ENCODE results near the gene BTRC. TPM values are rescaled to one million over a fixed set of nuclear protein-coding genes. Genes with fewer than 3 reads are reported as not detected.
"Not testable (repeated sequence)": the region's sequence is repeated elsewhere in the genome, so short reads cannot be mapped to it uniquely, and the experiment has no call there.

The BTRC gene
- total RNA-seq, 2 experiments from 2014 or later, result 14.3 to 14.8 TPM

GRCh38 chr10:101379663-101380352 is 25.8 kb downstream of the BTRC start:
- peaks cover 5% of the 10 kb centered on the region for H3K36me3 Mint-ChIP-seq (ENCODE audit: low read depth)
- ChIA-PET POLR2A (no interaction called here), CTCF (interaction anchor here (1.1 kb wide), 1 partner anchor 13 kb away, joined by 3 read pairs; no protein-coding TSS in a partner anchor)

GRCh38 chr10:101380353-101381017 is 26.5 kb downstream of the BTRC start:
- CTCF ChIA-PET, result interaction anchor here (1.1 kb wide), 1 partner anchor 13 kb away, joined by 3 read pairs; no protein-coding TSS in a partner anchor
- POLR2A ChIA-PET, result no interaction called here
- Mint-ChIP-seq H3K36me3 (ENCODE audit: low read depth) (peaks cover 1% of the 10 kb centered on the region), H3K27ac (no peak overlapping the region), H3K4me3 (no peak overlapping the region), H3K4me1 (peaks cover 6% of the 10 kb centered on the region), H3K9me3 (no peaks in the 10 kb centered on the region), H3K27me3 (no peaks in the 10 kb centered on the region)
- DNase-seq, result no peak

More at GRCh38 chr10:101379663-101380352, 25.8 kb downstream of the BTRC start:
- no peak overlapping the region for H3K4me3 Mint-ChIP-seq
- no peaks in the 10 kb centered on the region for H3K9me3 Mint-ChIP-seq
- DNase-seq, result no peak
- no peaks in the 10 kb centered on the region for H3K27me3 Mint-ChIP-seq
- no peak overlapping the region for H3K27ac Mint-ChIP-seq
- peaks cover 11% of the 10 kb centered on the region for H3K4me1 Mint-ChIP-seq

GRCh38 chr10:101385866-101386658 is 32.1 kb downstream of the BTRC start:
- H3K36me3 Mint-ChIP-seq (ENCODE audit: low read depth), result no peaks in the 10 kb centered on the region
- H3K27me3 Mint-ChIP-seq, result no peaks in the 10 kb centered on the region
- no peak overlapping the region for H3K27ac Mint-ChIP-seq
- no peaks in the 10 kb centered on the region for H3K4me1 Mint-ChIP-seq
- H3K4me3 Mint-ChIP-seq, result no peak overlapping the region
- H3K9me3 Mint-ChIP-seq, result no peaks in the 10 kb centered on the region
- POLR2A ChIA-PET, result no interaction called here
- no peak for DNase-seq
- CTCF ChIA-PET, result no interaction called here

DNA sequence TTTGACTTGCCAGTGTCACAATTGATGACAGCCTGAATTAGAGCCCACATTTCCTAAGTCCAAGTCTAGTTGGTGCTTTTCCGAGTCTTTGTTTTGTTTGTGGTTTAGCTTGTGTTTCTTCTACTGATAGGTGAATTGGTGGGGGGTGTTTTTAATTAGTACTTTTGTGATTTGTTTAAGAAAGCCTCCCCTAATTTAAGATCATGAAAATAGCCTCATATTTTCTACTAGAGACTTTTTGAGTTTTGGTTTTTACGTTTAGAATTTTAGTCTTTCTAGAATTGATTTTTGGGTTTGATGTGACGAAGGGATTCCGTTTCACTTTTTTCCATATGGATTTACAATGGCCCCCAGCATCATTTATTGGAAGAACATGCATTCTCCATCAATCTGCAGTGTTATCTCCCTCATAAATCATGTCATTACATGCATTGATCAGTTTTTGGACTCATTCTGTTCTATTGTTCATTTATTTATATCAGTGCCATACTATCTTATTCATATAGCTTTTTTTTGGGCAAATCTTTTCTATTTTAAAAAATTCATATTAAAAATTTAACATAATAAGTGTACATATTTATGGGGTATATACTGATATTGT is 32.8 kb downstream of the BTRC start:
- Mint-ChIP-seq H3K4me1 (no peaks in the 10 kb centered on the region), H3K27me3 (no peaks in the 10 kb centered on the region), H3K4me3 (no peak overlapping the region), H3K9me3 (no peaks in the 10 kb centered on the region), H3K36me3 (ENCODE audit: low read depth) (no peaks in the 10 kb centered on the region), H3K27ac (no peak overlapping the region)
- ChIA-PET POLR2A (no interaction called here), CTCF (no interaction called here)
- no peak for DNase-seq

DNA sequence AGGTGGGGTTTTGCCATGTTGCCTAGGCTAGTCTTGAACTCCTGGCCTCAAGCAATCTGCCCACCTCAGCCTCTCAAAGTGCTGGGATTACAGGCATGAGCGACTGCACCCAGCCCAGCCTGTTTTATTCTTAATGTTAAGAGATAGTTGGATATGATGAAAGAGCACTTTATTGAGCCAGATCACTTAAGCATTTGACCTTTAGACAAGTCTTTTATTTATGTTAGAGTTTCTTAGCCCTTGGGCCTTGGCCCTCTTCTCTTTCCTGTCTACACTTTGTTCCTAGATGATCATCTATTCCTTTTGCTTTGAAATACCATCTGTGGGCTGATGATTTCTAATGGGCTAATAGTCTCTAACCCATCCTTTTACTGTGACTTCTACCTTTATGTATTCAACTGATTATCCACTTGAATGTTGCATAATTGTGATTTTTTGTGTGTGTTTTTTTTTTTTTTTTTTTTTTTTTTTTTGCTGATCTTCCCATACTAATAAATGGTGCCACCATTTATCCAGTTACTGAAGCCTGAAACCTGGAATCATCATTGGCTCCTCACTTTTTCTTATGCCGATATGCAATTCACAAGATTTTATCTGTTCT is 34.8 kb downstream of the BTRC start:
- H3K4me1 Mint-ChIP-seq, result no peaks in the 10 kb centered on the region
- no peaks in the 10 kb centered on the region for H3K36me3 Mint-ChIP-seq (ENCODE audit: low read depth)
- ChIA-PET CTCF (interaction anchor here (0.9 to 1.4 kb wide), 2 partner anchors 16 to 27 kb away, joined by 3 read pairs; no protein-coding TSS in a partner anchor), POLR2A (no interaction called here)
- no peak overlapping the region for H3K4me3 Mint-ChIP-seq
- H3K9me3 Mint-ChIP-seq, result no peaks in the 10 kb centered on the region
- H3K27me3 Mint-ChIP-seq, result no peaks in the 10 kb centered on the region
- no peak for DNase-seq
- H3K27ac Mint-ChIP-seq, result no peak overlapping the region

DNA sequence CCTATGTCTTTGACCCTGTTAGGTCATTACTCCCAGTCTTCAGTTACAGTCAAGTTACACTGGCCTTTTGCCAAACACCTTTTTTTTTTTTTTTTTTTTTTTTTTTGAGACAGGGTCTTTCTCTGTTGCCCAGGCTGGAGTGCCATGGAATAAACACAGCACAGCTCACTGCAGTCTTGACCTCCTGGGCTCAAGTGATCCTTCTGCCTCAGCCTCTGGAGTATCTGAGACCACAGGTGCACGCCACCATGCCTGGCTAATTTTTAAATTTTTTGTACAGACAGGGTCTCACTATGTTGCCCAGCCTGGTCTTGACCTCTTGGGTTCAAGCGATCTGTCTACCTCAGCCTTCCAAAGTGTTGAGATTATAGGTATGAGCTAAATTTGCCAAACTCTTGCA is 35.6 kb downstream of the BTRC start:
- H3K9me3 Mint-ChIP-seq; H3K27me3 Mint-ChIP-seq; H3K36me3 Mint-ChIP-seq (ENCODE audit: low read depth); H3K27ac Mint-ChIP-seq; DNase-seq; H3K4me1 Mint-ChIP-seq; H3K4me3 Mint-ChIP-seq; POLR2A ChIA-PET: not testable (repeated sequence)
- CTCF ChIA-PET, result interaction anchor here (0.6 to 1.4 kb wide), 2 partner anchors 28 to 83 kb away, joined by 3 to 4 read pairs; no protein-coding TSS in a partner anchor

- Mint-ChIP-seq H3K36me3 (ENCODE audit: low read depth) (no peaks in the 10 kb centered on the region), H3K27me3 (no peaks in the 10 kb centered on the region), H3K4me1 (no peaks in the 10 kb centered on the region), H3K27ac (no peak overlapping the region), H3K4me3 (no peak overlapping the region), H3K9me3 (no peaks in the 10 kb centered on the region)
- CTCF ChIA-PET, result interaction anchor here (0.6 to 1.4 kb wide), 2 partner anchors 28 to 84 kb away, joined by 3 to 4 read pairs; no protein-coding TSS in a partner anchor
- POLR2A ChIA-PET, result no interaction called here
- DNase-seq, result no peak
Measured at GRCh38 chr10:101389986-101390531, 36.1 kb downstream of the BTRC start.

DNA sequence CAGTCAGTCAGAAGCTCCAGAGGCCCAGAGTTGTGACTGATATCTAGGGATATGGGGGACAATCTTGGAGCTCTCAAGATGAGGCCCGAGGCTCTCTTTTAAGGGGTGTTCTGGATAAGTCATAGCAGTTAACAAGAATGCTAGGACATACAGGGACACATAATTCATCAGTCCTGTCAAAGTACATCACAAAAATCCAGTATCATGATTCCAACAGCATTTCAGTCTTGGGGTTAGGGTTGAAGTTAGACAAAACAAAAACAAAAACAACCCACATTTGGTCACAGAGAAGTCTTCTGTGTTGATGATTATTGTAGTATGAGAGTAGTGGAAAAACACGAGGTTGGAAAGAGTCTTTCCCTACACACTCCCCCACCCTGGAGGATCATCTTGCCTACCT is 39.4 kb downstream of the BTRC start:
- DNase-seq, result no peak
- Mint-ChIP-seq H3K9me3 (no peaks in the 10 kb centered on the region), H3K27me3 (no peaks in the 10 kb centered on the region), H3K36me3 (ENCODE audit: low read depth) (no peaks in the 10 kb centered on the region), H3K27ac (no peak overlapping the region), H3K4me1 (peaks cover 9% of the 10 kb centered on the region), H3K4me3 (no peak overlapping the region)
- ChIA-PET POLR2A (no interaction called here), CTCF (no interaction called here)

DNA sequence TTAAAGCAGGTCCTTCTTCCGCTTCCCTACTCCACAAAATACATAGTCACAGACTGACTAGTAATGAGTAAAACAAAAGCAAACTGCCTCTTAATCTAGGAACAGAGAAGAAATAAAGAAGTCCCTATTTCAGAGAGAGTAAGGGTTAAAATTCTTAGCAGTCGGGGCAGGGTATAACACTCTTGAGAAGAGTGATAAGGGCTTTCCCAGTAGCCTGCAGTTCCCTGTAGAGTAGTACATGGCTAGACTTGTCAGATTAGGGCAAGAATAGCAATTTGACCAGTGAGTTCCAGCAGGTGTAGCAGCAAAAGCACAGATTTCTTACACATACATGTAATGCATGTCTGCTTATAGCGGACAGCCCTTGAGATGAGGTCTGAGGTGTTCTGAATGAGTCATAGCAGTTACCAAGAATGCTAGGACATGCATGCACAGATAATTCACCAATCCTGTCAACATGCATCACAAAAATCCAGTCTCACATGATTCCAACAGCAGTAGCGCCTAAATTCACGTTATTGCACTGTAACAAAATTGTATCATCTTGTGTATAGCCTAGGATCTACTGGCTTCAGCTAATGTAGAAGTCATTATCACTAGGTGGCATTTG is 40.7 kb downstream of the BTRC start:
- POLR2A ChIA-PET, result no interaction called here
- CTCF ChIA-PET, result no interaction called here

DNA sequence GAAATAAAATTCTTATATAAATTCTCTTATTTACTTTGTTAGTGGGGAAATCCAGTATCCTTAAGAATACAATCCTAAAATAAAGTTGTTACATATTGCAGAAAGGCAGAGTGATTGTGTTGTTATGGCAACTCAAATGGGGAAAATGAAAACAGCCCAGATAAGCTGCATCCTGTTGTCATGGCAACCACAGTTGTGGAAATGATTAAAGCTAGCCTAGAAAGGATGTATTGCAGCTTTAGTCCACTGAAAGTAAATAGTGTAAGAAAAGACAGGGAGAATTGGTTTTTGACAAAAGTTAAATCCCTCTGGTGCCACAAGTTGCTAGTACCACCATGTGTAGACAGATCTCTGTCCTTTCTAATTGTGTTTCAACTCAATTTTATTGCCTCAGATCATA is 43.2 kb downstream of the BTRC start:
- ChIA-PET CTCF (no interaction called here), POLR2A (interaction anchor here (0.6 kb wide), 1 partner anchor 322 kb away, joined by 3 read pairs; no protein-coding TSS in a partner anchor)
- peaks cover 9% of the 10 kb centered on the region for H3K4me1 Mint-ChIP-seq
- no peak overlapping the region for H3K4me3 Mint-ChIP-seq
- H3K36me3 Mint-ChIP-seq (ENCODE audit: low read depth), result no peaks in the 10 kb centered on the region
- DNase-seq, result peak; percentile 66
- H3K27me3 Mint-ChIP-seq, result no peaks in the 10 kb centered on the region
- no peak overlapping the region for H3K27ac Mint-ChIP-seq
- H3K9me3 Mint-ChIP-seq, result no peaks in the 10 kb centered on the region

More for the DNA sequence above, 40.7 kb downstream of the BTRC start:
- H3K4me3 Mint-ChIP-seq, result no peak overlapping the region
- H3K27ac Mint-ChIP-seq, result no peak overlapping the region
- no peak for DNase-seq
- no peaks in the 10 kb centered on the region for H3K36me3 Mint-ChIP-seq (ENCODE audit: low read depth)
- H3K27me3 Mint-ChIP-seq, result no peaks in the 10 kb centered on the region
- H3K4me1 Mint-ChIP-seq, result peaks cover 9% of the 10 kb centered on the region
- H3K9me3 Mint-ChIP-seq, result no peaks in the 10 kb centered on the region

- DNase-seq, result no peak
- Mint-ChIP-seq H3K9me3 (no peaks in the 10 kb centered on the region), H3K4me1 (peaks cover 9% of the 10 kb centered on the region), H3K27ac (no peak overlapping the region), H3K27me3 (no peaks in the 10 kb centered on the region), H3K4me3 (no peak overlapping the region), H3K36me3 (ENCODE audit: low read depth) (no peaks in the 10 kb centered on the region)
- CTCF ChIA-PET, result no interaction called here
- POLR2A ChIA-PET, result interaction anchor here (0.5 kb wide), 1 partner anchor 405 kb away, joined by 6 read pairs; no protein-coding TSS in a partner anchor
Measured at GRCh38 chr10:101400585-101400984, 46.6 kb downstream of the BTRC start.

- ChIA-PET CTCF (no interaction called here), POLR2A (no interaction called here)
- Mint-ChIP-seq H3K4me1 (peaks cover 3% of the 10 kb centered on the region), H3K9me3 (no peaks in the 10 kb centered on the region), H3K4me3 (no peak overlapping the region), H3K27me3 (no peaks in the 10 kb centered on the region), H3K27ac (no peak overlapping the region), H3K36me3 (ENCODE audit: low read depth) (no peaks in the 10 kb centered on the region)
- no peak for DNase-seq
Measured at GRCh38 chr10:101402711-101403110, 48.7 kb downstream of the BTRC start.

Data from activated CD4-positive, alpha-beta T cell treated with anti-CD3 and anti-CD28 coated beads, Interleukin-2, amount 10 ng/mL, durations not matched to agents 7 days and 5 days (primary cell).